Measurements from ENCODE around the gene TGFB3. TPM values are rescaled to one million over a fixed set of nuclear protein-coding genes. Genes with fewer than 3 reads are reported as not detected.

TGFB3 gene
- total RNA-seq, 4 donors from 2014 or later, result 12.0 to 47.1 (median 23.2) TPM

DNA sequence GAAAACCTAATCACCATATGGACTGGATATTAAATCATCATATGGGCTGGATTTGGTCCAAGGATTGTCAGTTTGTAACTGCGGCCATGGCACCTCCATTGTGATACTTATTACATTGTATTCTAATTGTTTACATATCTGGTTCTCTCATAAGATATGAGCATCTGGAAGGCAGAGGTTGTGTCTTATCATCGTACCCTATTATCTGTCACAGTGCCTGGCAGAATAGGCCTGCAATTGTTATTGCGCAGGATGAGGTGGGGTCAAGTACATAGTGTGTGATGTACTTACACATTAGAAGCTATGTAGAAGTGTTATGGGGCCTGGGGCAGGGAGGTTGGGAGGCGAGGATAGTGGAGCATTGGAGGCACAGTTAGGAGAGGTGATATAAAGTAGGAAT, 8.5 kb upstream of the TGFB3 start:
- TF ChIP-seq, protein P1, sequence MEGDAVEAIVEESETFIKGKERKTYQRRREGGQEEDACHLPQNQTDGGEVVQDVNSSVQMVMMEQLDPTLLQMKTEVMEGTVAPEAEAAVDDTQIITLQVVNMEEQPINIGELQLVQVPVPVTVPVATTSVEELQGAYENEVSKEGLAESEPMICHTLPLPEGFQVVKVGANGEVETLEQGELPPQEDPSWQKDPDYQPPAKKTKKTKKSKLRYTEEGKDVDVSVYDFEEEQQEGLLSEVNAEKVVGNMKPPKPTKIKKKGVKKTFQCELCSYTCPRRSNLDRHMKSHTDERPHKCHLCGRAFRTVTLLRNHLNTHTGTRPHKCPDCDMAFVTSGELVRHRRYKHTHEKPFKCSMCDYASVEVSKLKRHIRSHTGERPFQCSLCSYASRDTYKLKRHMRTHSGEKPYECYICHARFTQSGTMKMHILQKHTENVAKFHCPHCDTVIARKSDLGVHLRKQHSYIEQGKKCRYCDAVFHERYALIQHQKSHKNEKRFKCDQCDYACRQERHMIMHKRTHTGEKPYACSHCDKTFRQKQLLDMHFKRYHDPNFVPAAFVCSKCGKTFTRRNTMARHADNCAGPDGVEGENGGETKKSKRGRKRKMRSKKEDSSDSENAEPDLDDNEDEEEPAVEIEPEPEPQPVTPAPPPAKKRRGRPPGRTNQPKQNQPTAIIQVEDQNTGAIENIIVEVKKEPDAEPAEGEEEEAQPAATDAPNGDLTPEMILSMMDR (IDR thresholded peaks at IDR 0.05), result no peak
- TF ChIP-seq POLR2AphosphoS5 (IDR thresholded peaks at IDR 0.05) (no peak), POLR2A (IDR thresholded peaks at IDR 0.05; ENCODE audit: low read depth) (no peak), EP300 (IDR thresholded peaks at IDR 0.05) (no peak)
- H3K27me3 ChIP-seq, result no peaks in the 10 kb centered on the region
- H3K36me3 ChIP-seq, result peaks cover 0 to 53% (median 16%) of the 10 kb centered on the region in 4 donors
- intact Hi-C loops (cut with DNase I), result no loop called here
- WGBS, result 94% methylated on average over 4 of the region's 4 CpGs
- H3K9me3 ChIP-seq, result no peaks in the 10 kb centered on the region
- no peak for DNase-seq (ENCODE audit: extremely low spot score)
- peaks cover 44 to 66% (median 61%) of the 10 kb centered on the region in 4 donors for H3K4me1 ChIP-seq
- H3K27ac ChIP-seq (replicated peaks in 1 of 4), result peak overlapping the region in 3 of 4 donors; percentile 47 to 96 (median 89)
- no peak overlapping the region for H3K4me3 ChIP-seq

DNA sequence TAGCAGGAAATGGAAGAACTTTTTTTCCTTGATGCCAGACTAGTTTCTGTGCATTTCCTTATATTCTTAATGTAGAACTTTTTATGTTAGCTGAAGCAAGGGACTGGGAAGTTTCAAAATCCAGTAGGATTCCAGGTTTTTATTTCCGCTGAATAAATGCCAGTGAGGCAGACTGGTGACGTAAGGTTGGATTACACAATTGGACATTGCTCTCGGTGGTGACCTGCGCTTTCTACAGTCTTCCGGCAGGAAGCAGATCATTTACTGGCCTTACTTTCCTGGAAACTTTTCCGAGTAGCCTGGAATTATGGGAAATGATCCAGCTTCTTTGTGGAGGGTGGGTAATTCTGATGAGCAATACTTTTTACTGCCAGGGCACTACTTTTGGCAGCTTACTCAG, 7.3 kb upstream of the TGFB3 start:
- TF ChIP-seq POLR2A (IDR thresholded peaks at IDR 0.05; ENCODE audit: low read depth) (no peak), POLR2AphosphoS5 (IDR thresholded peaks at IDR 0.05) (peak; percentile 68 to 77), EP300 (IDR thresholded peaks at IDR 0.05) (peak; percentile 57)
- TF ChIP-seq, protein P1 (IDR thresholded peaks at IDR 0.05), result no peak
- peaks cover 0 to 42% (median 16%) of the 10 kb centered on the region in 4 donors for H3K36me3 ChIP-seq
- 79% methylated on average over 6 of the region's 6 CpGs for WGBS
- no peak overlapping the region for H3K4me3 ChIP-seq
- H3K27me3 ChIP-seq, result no peaks in the 10 kb centered on the region
- H3K27ac ChIP-seq (replicated peaks in 1 of 4), result peak overlapping the region; percentile 47 to 96 (median 78)
- H3K4me1 ChIP-seq, result peaks cover 36 to 61% (median 55%) of the 10 kb centered on the region in 4 donors
- intact Hi-C loops (cut with DNase I), result no loop called here
- no peaks in the 10 kb centered on the region for H3K9me3 ChIP-seq
- DNase-seq (ENCODE audit: extremely low spot score), result no peak

DNA sequence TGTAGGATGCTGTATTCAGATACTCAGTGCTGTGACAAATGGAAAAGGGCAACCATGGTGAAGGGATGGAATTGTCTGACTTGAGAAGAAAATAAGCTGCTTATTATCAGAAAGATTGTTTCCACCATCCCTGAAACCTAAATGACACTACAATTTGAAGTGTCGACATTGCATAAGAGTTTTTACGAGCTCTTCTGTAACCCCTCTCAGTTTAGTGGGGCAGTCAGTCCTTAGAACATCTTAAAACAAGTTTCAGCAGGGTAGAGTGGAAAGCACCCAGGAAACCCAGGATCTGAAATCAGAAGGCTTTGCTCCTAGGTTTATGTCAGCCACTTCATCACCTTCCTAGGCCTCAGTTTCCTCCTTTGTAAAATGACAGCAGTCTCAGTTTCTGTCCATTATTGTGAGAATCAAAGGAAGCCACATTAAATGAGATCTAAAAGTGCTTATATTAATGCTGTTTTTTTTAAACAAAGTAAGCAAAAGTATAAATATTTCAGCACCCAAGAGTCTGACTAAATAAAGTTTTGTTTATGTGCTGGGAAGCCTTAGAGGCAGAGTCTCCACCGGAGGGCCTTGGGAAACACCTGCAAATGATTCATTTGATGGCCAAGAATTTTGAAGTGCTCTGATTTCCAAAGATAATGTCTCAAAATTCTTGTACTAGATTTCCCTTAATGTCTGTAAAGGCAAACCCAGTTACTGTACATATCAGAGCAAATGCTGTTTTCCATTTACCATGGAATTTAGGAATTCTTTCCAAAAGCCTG, 5.6 kb upstream of the TGFB3 start:
- TF ChIP-seq EP300 (IDR thresholded peaks at IDR 0.05), result no peak
- TF ChIP-seq POLR2AphosphoS5 (IDR thresholded peaks at IDR 0.05), result no peak
- TF ChIP-seq POLR2A (IDR thresholded peaks at IDR 0.05; ENCODE audit: low read depth), result no peak
- TF ChIP-seq, protein P1 (IDR thresholded peaks at IDR 0.05), result no peak
- Histone ChIP-seq H3K27me3 (no peaks in the 10 kb centered on the region), H3K4me3 (no peak overlapping the region), H3K9me3 (no peaks in the 10 kb centered on the region), H3K27ac (replicated peaks in 1 of 4) (peak overlapping the region in 2 of 4 donors; percentile 60 to 96), H3K4me1 (peaks cover 26 to 65% (median 56%) of the 10 kb centered on the region in 4 donors), H3K36me3 (peaks cover 0 to 29% (median 8%) of the 10 kb centered on the region in 4 donors)
- DNase-seq (ENCODE audit: extremely low spot score), result no peak
- intact Hi-C loops (cut with DNase I), result no loop called here
- 77% methylated on average over 3 of the region's 3 CpGs for WGBS

DNA sequence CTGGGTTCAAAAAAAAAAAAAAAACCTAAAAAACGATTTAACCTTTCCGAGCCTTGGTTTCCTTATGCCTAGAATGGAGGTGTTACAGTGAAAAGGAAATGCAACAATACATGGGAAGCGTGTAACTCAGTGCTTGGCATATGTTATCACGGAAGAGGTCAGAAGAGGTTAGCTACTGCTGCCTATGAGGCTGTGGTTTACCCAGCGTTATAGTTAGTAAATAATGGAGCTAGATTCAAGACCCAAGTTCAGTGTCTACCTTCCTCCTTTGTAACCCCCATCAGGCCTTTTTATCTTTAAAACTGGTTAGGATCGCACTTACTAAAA, 4.6 kb upstream of the TGFB3 start:
- Histone ChIP-seq H3K36me3 (peaks cover 0 to 22% (median 5%) of the 10 kb centered on the region in 4 donors), H3K27me3 (no peaks in the 10 kb centered on the region), H3K4me3 (peak overlapping the region; percentile 81 to 91 (median 89)), H3K27ac (replicated peaks in 1 of 4) (peak overlapping the region; percentile 90 to 99 (median 97)), H3K9me3 (no peaks in the 10 kb centered on the region), H3K4me1 (peaks cover 27 to 59% (median 49%) of the 10 kb centered on the region in 4 donors)
- intact Hi-C loops (cut with DNase I), result no loop called here
- DNase-seq (ENCODE audit: extremely low spot score), result no peak
- TF ChIP-seq EP300 (IDR thresholded peaks at IDR 0.05) (no peak), POLR2AphosphoS5 (IDR thresholded peaks at IDR 0.05) (no peak), POLR2A (IDR thresholded peaks at IDR 0.05; ENCODE audit: low read depth) (no peak)
- TF ChIP-seq, protein P1 (IDR thresholded peaks at IDR 0.05), result no peak
- WGBS, result 17% methylated on average over 6 of the region's 6 CpGs
